NCI-H1092 (cell line): ENCODE results near the gene NGEF.
"Not testable (repeated sequence)": the region's sequence is repeated elsewhere in the genome, so short reads cannot be mapped to it uniquely, and the experiment has no call there.

Experiments
- DNase-seq: peaks from one replicate; lab custom pipeline; 2025; lab: John Stamatoyannopoulos, UW

The NGEF gene

GRCh38 chr2:233013027-233013461 lies at the start of gene NGEF:
Gene NGEF (minus strand): TSS chr2:233013256. CDS start chr2:232974890, 38,366 bp downstream.
- no peak for DNase-seq

- no peak for DNase-seq
Measured at GRCh38 chr2:233062451-233062850, 49.4 kb upstream of the NGEF start.

- no peak for DNase-seq
Measured at GRCh38 chr2:233061591-233062450, 48.8 kb upstream of the NGEF start.

- DNase-seq = no peak
Measured at GRCh38 chr2:233060980-233061590, 48.0 kb upstream of the NGEF start.

GRCh38 chr2:233060501-233060979 lies 47.5 kb upstream of the NGEF start:
- DNase-seq = no peak

- DNase-seq = no peak
Measured at GRCh38 chr2:233059797-233060500, 46.9 kb upstream of the NGEF start, which contains the start of gene INPP5D. Gene INPP5D (plus strand): TSS chr2:233060342. CDS start chr2:233060479, 137 bp downstream.

- DNase-seq = no peak
Measured at GRCh38 chr2:233059547-233059796, 46.4 kb upstream of the NGEF start.

GRCh38 chr2:233058717-233059546 lies 45.9 kb upstream of the NGEF start:
- DNase-seq = no peak

GRCh38 chr2:233056961-233057605 lies 44.0 kb upstream of the NGEF start:
- DNase-seq = no peak

- DNase-seq = no peak
Measured at GRCh38 chr2:233055362-233055761, 42.3 kb upstream of the NGEF start.

- DNase-seq = no peak
Measured at GRCh38 chr2:233053928-233054784, 41.1 kb upstream of the NGEF start.

GRCh38 chr2:233052517-233052916 lies 39.5 kb upstream of the NGEF start:
- DNase-seq = not testable (repeated sequence)

- no peak for DNase-seq
Measured at GRCh38 chr2:233051241-233052149, 38.4 kb upstream of the NGEF start.

- DNase-seq = no peak
Measured at GRCh38 chr2:233049194-233049761, 36.2 kb upstream of the NGEF start.

- DNase-seq = no peak
Measured at GRCh38 chr2:233048569-233049193, 35.6 kb upstream of the NGEF start.

- no peak for DNase-seq
Measured at GRCh38 chr2:233047667-233048066, 34.6 kb upstream of the NGEF start.

- DNase-seq = no peak
Measured at GRCh38 chr2:233047206-233047605, 34.1 kb upstream of the NGEF start.

GRCh38 chr2:233044974-233045605 lies 32.0 kb upstream of the NGEF start:
- no peak for DNase-seq
